ENCODE data around the gene B9D1. TPM values are rescaled to one million over a fixed set of nuclear protein-coding genes. Genes with fewer than 3 reads are reported as not detected.

The B9D1 gene
- polyA plus RNA-seq, 3 donors = 39.6 to 55.2 (median 46.0) TPM

GRCh38 chr17:19307521-19307920 lies 55.0 kb downstream of the B9D1 start:
- DNase-seq = no peak

GRCh38 chr17:19306160-19307111 lies 56.1 kb downstream of the B9D1 start:
- DNase-seq = no peak

- no peak for DNase-seq
These were observed 56.8 kb downstream of the B9D1 start for GRCh38 chr17:19305761-19306159.

- no peak for DNase-seq
These were observed 57.3 kb downstream of the B9D1 start for GRCh38 chr17:19305256-19305655.

- no peak for DNase-seq
These were observed 57.8 kb downstream of the B9D1 start for GRCh38 chr17:19304751-19305150.

- no peak for DNase-seq
These were observed 58.3 kb downstream of the B9D1 start for GRCh38 chr17:19304209-19304608.

GRCh38 chr17:19303367-19303776 lies 59.2 kb downstream of the B9D1 start:
- DNase-seq = no peak

GRCh38 chr17:19302791-19303331 lies 59.7 kb downstream of the B9D1 start:
- DNase-seq = no peak

GRCh38 chr17:19301973-19302372 lies 60.5 kb downstream of the B9D1 start:
- no peak for DNase-seq

GRCh38 chr17:19301274-19301951 lies 61.1 kb downstream of the B9D1 start:
- no peak for DNase-seq

GRCh38 chr17:19299866-19300265 lies 62.7 kb downstream of the B9D1 start:
- DNase-seq = no peak

- no peak for DNase-seq
These were observed 63.2 kb downstream of the B9D1 start for GRCh38 chr17:19299214-19299747.

- DNase-seq = no peak
These were observed 63.8 kb downstream of the B9D1 start for GRCh38 chr17:19298569-19299213.

GRCh38 chr17:19296786-19297778 lies 65.4 kb downstream of the B9D1 start:
- DNase-seq = no peak

GRCh38 chr17:19295473-19296135 lies 66.9 kb downstream of the B9D1 start:
- peak; percentile 64 for DNase-seq

- DNase-seq = no peak
These were observed 68.1 kb downstream of the B9D1 start for GRCh38 chr17:19294443-19294842.

Measured in renal pelvis (tissue), 4 donors.